ENCODE data around the gene CHRDL1.

DNA sequence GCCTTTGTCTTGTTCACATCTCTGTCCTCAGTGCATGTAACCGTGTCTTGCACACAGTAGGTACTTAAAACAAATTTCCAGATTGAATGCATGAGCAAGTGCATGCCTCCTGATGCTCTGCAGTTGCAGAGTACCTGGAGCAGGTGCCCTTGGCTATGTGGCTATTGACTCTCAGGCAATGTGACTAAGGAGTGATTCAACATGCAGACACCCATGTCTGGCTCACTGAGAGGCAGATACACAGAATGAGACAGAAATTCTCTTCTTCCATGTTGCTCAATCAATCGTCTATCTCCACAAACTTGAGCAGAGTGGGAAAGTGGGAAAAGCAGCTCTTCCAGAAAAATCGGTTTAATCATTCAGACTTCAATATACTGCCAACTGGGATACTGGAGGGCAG is 111.0 kb downstream of the CHRDL1 start:
- TF ChIP-seq MYC (CRISPR knock-in tag; IDR thresholded peaks at IDR 0.05; ENCODE audit: borderline replicate concordance) (no peak), ZNF354B (CRISPR knock-in tag; IDR thresholded peaks at IDR 0.05) (no peak), HDAC6 (IDR thresholded peaks at IDR 0.05; ENCODE audit: low read depth, low read length) (no peak)
- TF ChIP-seq, protein P1, sequence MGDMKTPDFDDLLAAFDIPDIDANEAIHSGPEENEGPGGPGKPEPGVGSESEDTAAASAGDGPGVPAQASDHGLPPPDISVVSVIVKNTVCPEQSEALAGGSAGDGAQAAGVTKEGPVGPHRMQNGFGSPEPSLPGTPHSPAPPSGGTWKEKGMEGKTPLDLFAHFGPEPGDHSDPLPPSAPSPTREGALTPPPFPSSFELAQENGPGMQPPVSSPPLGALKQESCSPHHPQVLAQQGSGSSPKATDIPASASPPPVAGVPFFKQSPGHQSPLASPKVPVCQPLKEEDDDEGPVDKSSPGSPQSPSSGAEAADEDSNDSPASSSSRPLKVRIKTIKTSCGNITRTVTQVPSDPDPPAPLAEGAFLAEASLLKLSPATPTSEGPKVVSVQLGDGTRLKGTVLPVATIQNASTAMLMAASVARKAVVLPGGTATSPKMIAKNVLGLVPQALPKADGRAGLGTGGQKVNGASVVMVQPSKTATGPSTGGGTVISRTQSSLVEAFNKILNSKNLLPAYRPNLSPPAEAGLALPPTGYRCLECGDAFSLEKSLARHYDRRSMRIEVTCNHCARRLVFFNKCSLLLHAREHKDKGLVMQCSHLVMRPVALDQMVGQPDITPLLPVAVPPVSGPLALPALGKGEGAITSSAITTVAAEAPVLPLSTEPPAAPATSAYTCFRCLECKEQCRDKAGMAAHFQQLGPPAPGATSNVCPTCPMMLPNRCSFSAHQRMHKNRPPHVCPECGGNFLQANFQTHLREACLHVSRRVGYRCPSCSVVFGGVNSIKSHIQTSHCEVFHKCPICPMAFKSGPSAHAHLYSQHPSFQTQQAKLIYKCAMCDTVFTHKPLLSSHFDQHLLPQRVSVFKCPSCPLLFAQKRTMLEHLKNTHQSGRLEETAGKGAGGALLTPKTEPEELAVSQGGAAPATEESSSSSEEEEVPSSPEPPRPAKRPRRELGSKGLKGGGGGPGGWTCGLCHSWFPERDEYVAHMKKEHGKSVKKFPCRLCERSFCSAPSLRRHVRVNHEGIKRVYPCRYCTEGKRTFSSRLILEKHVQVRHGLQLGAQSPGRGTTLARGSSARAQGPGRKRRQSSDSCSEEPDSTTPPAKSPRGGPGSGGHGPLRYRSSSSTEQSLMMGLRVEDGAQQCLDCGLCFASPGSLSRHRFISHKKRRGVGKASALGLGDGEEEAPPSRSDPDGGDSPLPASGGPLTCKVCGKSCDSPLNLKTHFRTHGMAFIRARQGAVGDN (CRISPR knock-in tag; IDR thresholded peaks at IDR 0.05): no peak
- TF ChIP-seq, protein P2, sequence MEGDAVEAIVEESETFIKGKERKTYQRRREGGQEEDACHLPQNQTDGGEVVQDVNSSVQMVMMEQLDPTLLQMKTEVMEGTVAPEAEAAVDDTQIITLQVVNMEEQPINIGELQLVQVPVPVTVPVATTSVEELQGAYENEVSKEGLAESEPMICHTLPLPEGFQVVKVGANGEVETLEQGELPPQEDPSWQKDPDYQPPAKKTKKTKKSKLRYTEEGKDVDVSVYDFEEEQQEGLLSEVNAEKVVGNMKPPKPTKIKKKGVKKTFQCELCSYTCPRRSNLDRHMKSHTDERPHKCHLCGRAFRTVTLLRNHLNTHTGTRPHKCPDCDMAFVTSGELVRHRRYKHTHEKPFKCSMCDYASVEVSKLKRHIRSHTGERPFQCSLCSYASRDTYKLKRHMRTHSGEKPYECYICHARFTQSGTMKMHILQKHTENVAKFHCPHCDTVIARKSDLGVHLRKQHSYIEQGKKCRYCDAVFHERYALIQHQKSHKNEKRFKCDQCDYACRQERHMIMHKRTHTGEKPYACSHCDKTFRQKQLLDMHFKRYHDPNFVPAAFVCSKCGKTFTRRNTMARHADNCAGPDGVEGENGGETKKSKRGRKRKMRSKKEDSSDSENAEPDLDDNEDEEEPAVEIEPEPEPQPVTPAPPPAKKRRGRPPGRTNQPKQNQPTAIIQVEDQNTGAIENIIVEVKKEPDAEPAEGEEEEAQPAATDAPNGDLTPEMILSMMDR (CRISPR knock-in tag; IDR thresholded peaks at IDR 0.05): no peak
